NB4 (cell line): ENCODE data around the gene BTF3.

Experiments
- POLR2A ChIP-seq: IDR thresholded peaks from 2 replicates; pipeline ENCODE4 v1.6.1; 2011; ENCODE audit warnings: mild to moderate bottlenecking; ENCODE audit not compliant: insufficient read length; ENCODE audit errors: extremely low read depth
- TF ChIP-seq, protein P1 (sequence below): IDR thresholded peaks from one replicate; pipeline ENCODE4 v1.5.1; 2012; ENCODE audit warnings: low read depth, low read length
- TF ChIP-seq, protein P2 (sequence below): IDR thresholded peaks from 2 replicates; pipeline ENCODE4 v1.6.1; 2011; ENCODE audit warnings: low read depth, low read length

DNA sequence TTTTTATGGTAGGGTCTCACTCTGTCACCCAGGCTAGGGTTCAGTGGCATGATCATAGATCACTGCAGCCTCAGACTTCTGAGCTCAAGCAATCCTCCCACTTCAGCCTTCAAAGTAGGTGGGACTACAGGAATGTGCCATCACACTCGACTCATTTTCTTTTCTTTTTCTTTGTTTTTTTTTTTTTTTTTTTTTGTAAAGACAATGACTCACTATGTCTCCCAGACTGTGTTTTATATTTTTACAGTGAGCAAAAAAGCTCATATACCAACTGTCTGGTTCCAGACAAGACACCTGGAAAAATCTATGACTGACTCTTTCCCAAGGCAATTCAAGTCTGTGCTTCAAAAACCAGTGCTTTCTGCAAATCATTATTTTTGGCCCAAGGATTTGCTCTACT lies 38.9 kb upstream of the BTF3 start:
- TF ChIP-seq, protein P1, sequence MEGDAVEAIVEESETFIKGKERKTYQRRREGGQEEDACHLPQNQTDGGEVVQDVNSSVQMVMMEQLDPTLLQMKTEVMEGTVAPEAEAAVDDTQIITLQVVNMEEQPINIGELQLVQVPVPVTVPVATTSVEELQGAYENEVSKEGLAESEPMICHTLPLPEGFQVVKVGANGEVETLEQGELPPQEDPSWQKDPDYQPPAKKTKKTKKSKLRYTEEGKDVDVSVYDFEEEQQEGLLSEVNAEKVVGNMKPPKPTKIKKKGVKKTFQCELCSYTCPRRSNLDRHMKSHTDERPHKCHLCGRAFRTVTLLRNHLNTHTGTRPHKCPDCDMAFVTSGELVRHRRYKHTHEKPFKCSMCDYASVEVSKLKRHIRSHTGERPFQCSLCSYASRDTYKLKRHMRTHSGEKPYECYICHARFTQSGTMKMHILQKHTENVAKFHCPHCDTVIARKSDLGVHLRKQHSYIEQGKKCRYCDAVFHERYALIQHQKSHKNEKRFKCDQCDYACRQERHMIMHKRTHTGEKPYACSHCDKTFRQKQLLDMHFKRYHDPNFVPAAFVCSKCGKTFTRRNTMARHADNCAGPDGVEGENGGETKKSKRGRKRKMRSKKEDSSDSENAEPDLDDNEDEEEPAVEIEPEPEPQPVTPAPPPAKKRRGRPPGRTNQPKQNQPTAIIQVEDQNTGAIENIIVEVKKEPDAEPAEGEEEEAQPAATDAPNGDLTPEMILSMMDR, result no peak
- TF ChIP-seq, protein P2, sequence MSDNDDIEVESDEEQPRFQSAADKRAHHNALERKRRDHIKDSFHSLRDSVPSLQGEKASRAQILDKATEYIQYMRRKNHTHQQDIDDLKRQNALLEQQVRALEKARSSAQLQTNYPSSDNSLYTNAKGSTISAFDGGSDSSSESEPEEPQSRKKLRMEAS, result no peak
- TF ChIP-seq POLR2A, result no peak
